ENCODE data around the gene LRP5.

LRP5 gene

GRCh38 chr11:68406324-68407313 is 94.2 kb downstream of the LRP5 start:
- H3K9me3 Mint-ChIP-seq = no peaks in the 10 kb centered on the region
- no peak overlapping the region for H3K27ac Mint-ChIP-seq
- no peak for ATAC-seq

DNA sequence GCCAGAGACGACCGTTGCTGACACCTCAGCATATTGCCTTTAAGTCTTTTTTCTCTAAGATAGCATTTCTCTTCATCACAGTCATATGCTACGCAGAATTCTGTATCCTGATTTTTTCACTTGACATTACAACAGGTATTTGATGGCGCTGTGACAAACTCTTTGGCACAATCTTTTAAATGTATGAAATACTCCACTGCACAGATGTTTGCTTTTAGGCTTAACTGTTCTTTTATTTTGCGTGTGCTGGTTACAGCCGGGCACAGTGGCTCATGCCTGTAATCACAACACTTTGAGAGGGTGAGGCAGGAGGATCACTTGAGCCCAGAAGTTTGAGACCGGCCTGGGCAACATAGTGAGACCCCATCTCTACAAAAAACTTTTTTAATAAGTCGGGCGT is 96.1 kb downstream of the LRP5 start:
- Mint-ChIP-seq H3K27ac (no peak overlapping the region), H3K36me3 (no peaks in the 10 kb centered on the region), H3K9me3 (no peaks in the 10 kb centered on the region), H3K4me1 (peaks cover 16% of the 10 kb centered on the region), H3K4me3 (no peak overlapping the region)
- DNase-seq (ENCODE audit: low spot score in 2 of 2) (no peak), ATAC-seq (no peak)

More at GRCh38 chr11:68406324-68407313, 94.2 kb downstream of the LRP5 start:
- no peak for DNase-seq (ENCODE audit: low spot score in 2 of 2)
- H3K4me3 Mint-ChIP-seq = no peak overlapping the region
- no peaks in the 10 kb centered on the region for H3K4me1 Mint-ChIP-seq
- H3K36me3 Mint-ChIP-seq = peaks cover 4% of the 10 kb centered on the region

DNA sequence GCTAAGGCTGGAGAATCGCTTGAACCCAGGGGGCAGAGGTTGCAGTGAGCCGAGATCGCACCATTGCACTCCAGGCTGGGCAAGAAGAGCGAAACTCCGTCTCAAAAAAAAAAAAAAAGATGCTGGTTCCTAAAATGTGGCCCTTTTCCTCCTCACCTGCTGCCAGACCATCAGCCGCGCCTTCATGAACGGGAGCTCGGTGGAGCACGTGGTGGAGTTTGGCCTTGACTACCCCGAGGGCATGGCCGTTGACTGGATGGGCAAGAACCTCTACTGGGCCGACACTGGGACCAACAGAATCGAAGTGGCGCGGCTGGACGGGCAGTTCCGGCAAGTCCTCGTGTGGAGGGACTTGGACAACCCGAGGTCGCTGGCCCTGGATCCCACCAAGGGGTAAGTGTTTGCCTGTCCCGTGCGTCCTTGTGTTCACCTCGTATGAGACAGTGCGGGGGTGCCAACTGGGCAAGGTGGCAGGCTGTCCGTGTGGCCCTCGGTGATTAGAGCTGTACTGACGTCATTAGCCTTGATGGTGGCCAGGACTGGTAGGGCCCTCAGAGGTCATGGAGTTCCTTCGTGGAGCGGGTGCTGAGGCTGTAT is 97.5 kb downstream of the LRP5 start:
- Mint-ChIP-seq H3K4me1 (peaks cover 21% of the 10 kb centered on the region), H3K27ac (no peak overlapping the region), H3K9me3 (no peaks in the 10 kb centered on the region), H3K36me3 (no peaks in the 10 kb centered on the region), H3K4me3 (no peak overlapping the region)
- DNase-seq (ENCODE audit: low spot score in 2 of 2) (no peak), ATAC-seq (no peak)

DNA sequence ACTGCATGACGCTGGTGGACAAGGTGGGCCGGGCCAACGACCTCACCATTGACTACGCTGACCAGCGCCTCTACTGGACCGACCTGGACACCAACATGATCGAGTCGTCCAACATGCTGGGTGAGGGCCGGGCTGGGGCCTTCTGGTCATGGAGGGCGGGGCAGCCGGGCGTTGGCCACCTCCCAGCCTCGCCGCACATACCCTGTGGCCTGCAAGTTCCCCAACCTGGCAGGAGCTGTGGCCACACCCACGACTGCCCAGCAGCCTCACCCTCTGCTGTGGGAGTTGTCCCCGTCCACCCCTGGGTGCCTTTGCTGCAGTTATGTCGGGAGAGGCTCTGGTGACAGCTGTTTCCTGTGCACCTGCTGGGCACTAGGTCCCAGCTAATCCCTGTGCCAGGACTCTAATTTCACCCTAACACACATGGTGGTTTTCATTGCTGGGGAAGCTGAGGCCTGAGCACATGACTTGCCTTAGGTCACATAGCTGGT is 99.2 kb downstream of the LRP5 start:
- Mint-ChIP-seq H3K4me3 (no peak overlapping the region), H3K4me1 (peaks cover 21% of the 10 kb centered on the region), H3K9me3 (no peaks in the 10 kb centered on the region), H3K27ac (no peak overlapping the region), H3K36me3 (no peaks in the 10 kb centered on the region)
- ATAC-seq (no peak), DNase-seq (ENCODE audit: low spot score in 2 of 2) (no peak)

DNA sequence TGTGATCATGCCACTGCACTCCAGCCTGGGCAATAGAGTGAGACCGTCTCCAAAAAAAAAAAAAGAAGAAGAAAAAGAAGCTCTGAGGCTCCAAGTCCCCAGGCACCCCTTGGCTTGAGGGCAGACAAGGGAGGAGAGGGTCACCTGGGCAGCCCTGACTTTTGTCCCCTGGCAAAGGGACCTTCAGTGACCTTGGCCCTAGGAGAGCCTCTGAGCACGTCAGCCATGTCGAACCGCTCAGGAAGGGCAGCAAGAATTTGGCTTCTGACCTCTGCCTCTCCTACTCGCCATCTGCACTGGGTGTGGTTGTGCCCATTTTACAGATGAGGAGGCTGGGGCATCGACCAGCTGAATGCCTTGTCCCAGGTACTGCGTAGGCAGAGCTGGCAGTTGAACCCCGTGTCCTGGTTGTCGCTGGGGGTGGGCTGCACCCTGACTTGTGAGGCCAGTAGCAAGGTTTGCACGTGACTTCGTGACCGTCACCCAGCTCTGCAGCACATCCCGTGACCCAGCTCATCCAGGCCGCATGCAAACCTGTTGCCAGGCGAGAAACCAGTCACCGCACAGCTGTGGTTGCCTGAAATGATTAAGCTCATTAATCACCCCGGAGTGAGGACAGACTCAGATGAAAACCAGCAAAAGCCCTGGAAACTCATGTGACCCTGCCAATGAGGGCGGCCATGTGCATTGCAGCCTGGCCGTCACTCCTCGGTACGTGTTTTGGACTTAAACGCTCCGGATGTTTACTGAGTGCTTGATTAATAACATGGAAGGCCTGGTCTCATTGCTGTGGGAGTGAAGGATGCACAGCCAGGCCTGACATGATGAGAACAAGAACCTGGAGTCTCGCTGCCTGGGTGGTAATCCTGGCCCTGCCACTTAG is 100.4 kb downstream of the LRP5 start:
- peak; percentile 95 for ATAC-seq
- peaks cover 28% of the 10 kb centered on the region for H3K4me1 Mint-ChIP-seq
- H3K4me3 Mint-ChIP-seq = no peak overlapping the region

DNA sequence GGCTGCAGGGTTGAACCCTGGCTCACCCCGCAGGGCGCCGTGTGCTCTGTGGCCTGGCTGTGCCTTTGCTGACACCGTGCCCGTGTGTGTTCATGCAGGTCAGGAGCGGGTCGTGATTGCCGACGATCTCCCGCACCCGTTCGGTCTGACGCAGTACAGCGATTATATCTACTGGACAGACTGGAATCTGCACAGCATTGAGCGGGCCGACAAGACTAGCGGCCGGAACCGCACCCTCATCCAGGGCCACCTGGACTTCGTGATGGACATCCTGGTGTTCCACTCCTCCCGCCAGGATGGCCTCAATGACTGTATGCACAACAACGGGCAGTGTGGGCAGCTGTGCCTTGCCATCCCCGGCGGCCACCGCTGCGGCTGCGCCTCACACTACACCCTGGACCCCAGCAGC is 101.2 kb downstream of the LRP5 start:
- H3K36me3 Mint-ChIP-seq = no peaks in the 10 kb centered on the region
- H3K4me1 Mint-ChIP-seq = peaks cover 31% of the 10 kb centered on the region
- no peak overlapping the region for H3K4me3 Mint-ChIP-seq
- no peaks in the 10 kb centered on the region for H3K9me3 Mint-ChIP-seq
- no peak for ATAC-seq
- no peak for DNase-seq (ENCODE audit: low spot score in 2 of 2)
- H3K27ac Mint-ChIP-seq = no peak overlapping the region

More for the DNA sequence above, 100.4 kb downstream of the LRP5 start:
- peak overlapping the region; percentile 24 for H3K27ac Mint-ChIP-seq
- no peaks in the 10 kb centered on the region for H3K36me3 Mint-ChIP-seq
- peak; percentile 28 to 83 for DNase-seq (ENCODE audit: low spot score in 2 of 2)
- H3K9me3 Mint-ChIP-seq = no peaks in the 10 kb centered on the region

- ATAC-seq (no peak), DNase-seq (ENCODE audit: low spot score in 2 of 2) (no peak)
- Mint-ChIP-seq H3K9me3 (no peaks in the 10 kb centered on the region), H3K27ac (no peak overlapping the region), H3K4me1 (peaks cover 34% of the 10 kb centered on the region), H3K36me3 (no peaks in the 10 kb centered on the region), H3K4me3 (no peak overlapping the region)
These were observed 102.3 kb downstream of the LRP5 start for GRCh38 chr11:68414496-68415221.

DNA sequence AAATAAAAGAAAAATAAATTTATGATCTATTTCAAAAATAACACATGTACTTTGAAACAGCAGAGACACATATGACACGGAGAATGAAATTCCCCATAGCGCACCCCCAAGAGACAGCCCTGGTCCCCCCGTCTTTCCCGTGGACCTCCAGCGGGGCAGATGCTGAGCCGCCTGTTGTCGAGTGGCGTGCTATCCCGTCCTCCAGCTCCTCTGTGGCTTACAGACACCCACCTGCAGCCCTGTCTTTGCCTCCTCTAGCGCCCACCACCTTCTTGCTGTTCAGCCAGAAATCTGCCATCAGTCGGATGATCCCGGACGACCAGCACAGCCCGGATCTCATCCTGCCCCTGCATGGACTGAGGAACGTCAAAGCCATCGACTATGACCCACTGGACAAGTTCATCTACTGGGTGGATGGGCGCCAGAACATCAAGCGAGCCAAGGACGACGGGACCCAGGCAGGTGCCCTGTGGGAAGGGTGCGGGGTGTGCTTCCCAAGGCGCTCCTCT is 103.7 kb downstream of the LRP5 start:
- DNase-seq (ENCODE audit: low spot score in 2 of 2) (no peak), ATAC-seq (no peak)
- no peak overlapping the region for H3K27ac Mint-ChIP-seq
- no peaks in the 10 kb centered on the region for H3K36me3 Mint-ChIP-seq
- no peaks in the 10 kb centered on the region for H3K9me3 Mint-ChIP-seq
- H3K4me3 Mint-ChIP-seq = no peak overlapping the region
- peaks cover 34% of the 10 kb centered on the region for H3K4me1 Mint-ChIP-seq

- Mint-ChIP-seq H3K9me3 (no peaks in the 10 kb centered on the region), H3K27ac (no peak overlapping the region), H3K4me1 (peaks cover 17% of the 10 kb centered on the region), H3K4me3 (no peak overlapping the region), H3K36me3 (no peaks in the 10 kb centered on the region)
- no peak for DNase-seq (ENCODE audit: low spot score in 2 of 2)
- ATAC-seq = no peak
These were observed 106.3 kb downstream of the LRP5 start for GRCh38 chr11:68418648-68419047.

DNA sequence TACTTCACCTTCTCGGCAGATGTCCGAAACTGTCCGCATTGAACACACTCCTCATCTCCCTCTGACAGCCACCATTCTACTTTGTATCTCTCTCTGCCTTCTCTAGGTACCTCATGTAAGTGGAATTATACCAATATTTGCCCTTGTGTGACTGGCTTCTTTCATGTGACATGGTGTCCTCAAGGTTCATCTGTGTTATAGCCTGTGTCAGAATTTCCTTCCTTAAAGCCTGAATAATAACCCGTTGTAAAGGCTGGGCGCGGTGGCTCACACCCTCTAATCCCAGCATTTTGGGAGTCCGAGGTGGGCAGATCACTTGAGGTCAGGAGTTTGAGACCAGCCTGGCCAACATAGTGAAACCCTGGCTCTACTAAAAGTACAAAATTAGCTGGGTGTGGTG is 107.8 kb downstream of the LRP5 start:
- ATAC-seq = no peak
- peaks cover 12% of the 10 kb centered on the region for H3K4me1 Mint-ChIP-seq
- H3K9me3 Mint-ChIP-seq = no peaks in the 10 kb centered on the region
- H3K36me3 Mint-ChIP-seq = no peaks in the 10 kb centered on the region
- H3K27ac Mint-ChIP-seq = no peak overlapping the region
- DNase-seq (ENCODE audit: low spot score in 2 of 2) = no peak
- H3K4me3 Mint-ChIP-seq = no peak overlapping the region

GRCh38 chr11:68423481-68423880 is 111.1 kb downstream of the LRP5 start:
- ATAC-seq = no peak
- H3K4me3 Mint-ChIP-seq = no peak overlapping the region

DNA sequence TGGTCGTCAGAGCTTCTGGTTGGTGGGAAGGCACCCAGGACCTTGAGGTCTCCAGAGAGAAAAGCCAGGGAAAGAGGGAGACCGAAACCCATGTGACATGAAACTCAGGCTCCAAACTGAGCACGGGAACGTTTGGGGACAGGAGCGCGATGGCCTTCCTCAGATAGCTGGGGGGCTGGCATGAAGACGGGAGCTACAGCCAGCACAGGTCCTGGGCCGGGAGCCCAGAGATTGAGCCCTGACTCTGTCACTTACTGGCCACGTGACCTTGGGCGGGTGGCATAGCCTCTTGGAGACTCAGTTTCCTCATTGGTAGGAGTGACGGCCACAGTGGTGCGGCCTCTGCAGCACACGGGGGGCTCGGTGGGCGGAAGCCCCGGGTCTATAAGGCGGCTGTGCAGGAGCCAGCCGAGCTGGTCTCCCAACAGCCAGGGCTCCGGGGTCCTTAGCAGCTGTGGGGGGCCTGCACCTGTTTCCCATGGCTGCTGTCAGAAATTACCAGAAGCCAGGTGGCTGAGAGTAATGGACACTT is 111.8 kb downstream of the LRP5 start:
- Mint-ChIP-seq H3K4me1 (no peaks in the 10 kb centered on the region), H3K4me3 (no peak overlapping the region)
- no peak for ATAC-seq

More at GRCh38 chr11:68423481-68423880, 111.1 kb downstream of the LRP5 start:
- peaks cover 1% of the 10 kb centered on the region for H3K9me3 Mint-ChIP-seq
- DNase-seq (ENCODE audit: low spot score in 2 of 2) = no peak
- no peak overlapping the region for H3K27ac Mint-ChIP-seq
- H3K36me3 Mint-ChIP-seq = no peaks in the 10 kb centered on the region
- peaks cover 4% of the 10 kb centered on the region for H3K4me1 Mint-ChIP-seq

GRCh38 chr11:68424981-68425865 is 112.8 kb downstream of the LRP5 start:
- ATAC-seq = peak; percentile 17
- no peak overlapping the region for H3K4me3 Mint-ChIP-seq
- H3K4me1 Mint-ChIP-seq = no peaks in the 10 kb centered on the region
- H3K9me3 Mint-ChIP-seq = peaks cover 9% of the 10 kb centered on the region
- H3K27ac Mint-ChIP-seq = no peak overlapping the region
- no peaks in the 10 kb centered on the region for H3K36me3 Mint-ChIP-seq
- DNase-seq (ENCODE audit: low spot score in 2 of 2) = no peak

More for the DNA sequence above, 111.8 kb downstream of the LRP5 start:
- DNase-seq (ENCODE audit: low spot score in 2 of 2) = no peak
- Mint-ChIP-seq H3K27ac (no peak overlapping the region), H3K9me3 (peaks cover 3% of the 10 kb centered on the region), H3K36me3 (no peaks in the 10 kb centered on the region)

Measured in stimulated activated effector memory CD8-positive, alpha-beta T cell treated with anti-CD3 and anti-CD28 coated beads, Interleukin-12 subunit alpha, Interleukin-12 subunit beta, amount 100 ng/mL, for 72 hours (primary cell).